ENCODE results near the gene CPEB4. TPM values are rescaled to one million over a fixed set of nuclear protein-coding genes. Genes with fewer than 3 reads are reported as not detected.

Gene CPEB4
- total RNA-seq, 1 experiment from 2014 or later: 15.4 TPM

DNA sequence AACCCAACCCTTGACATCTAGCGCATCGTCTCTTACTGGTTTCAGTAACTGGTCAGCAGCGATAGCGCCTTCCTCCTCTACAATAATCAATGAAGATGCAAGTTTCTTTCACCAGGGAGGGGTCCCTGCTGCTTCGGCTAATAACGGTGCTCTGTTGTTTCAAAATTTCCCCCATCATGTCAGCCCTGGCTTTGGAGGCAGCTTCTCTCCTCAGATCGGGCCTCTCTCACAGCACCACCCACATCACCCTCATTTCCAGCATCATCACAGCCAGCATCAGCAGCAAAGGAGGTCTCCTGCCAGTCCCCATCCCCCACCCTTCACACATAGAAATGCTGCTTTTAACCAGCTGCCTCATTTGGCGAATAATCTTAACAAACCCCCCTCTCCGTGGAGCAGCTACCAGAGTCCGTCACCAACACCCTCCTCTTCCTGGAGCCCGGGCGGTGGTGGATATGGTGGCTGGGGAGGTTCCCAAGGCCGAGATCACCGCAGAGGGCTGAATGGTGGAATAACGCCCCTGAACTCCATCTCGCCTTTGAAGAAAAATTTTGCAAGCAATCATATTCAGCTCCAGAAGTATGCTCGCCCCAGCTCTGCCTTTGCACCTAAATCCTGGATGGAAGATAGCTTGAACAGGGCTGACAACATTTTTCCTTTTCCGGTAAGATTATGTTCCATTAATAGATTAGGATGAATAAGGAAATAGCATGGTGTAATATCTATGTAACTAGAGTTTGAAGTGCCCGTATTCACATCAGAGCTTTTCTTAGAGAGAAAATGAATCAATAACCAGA is 2.2 kb downstream of the CPEB4 start:
- BruUV-seq (replicated peaks): no TSS peak
- H3K36me3 ChIP-seq (ENCODE audit: low read depth): no peaks in the 10 kb centered on the region
- no peaks in the 10 kb centered on the region for H4K20me1 ChIP-seq (ENCODE audit: insufficient read depth)
- POLR2A ChIA-PET (ENCODE audit: unreplicated experiment): interaction anchor here (0.6 kb wide), 1 partner anchor 230 kb away, joined by 16 read pairs; no protein-coding TSS in a partner anchor
- DNase-seq: no peak
- no peak overlapping the region for H3K27ac ChIP-seq
- CTCF ChIA-PET: interaction anchor here (0.9 to 1.0 kb wide), 2 partner anchors 22 to 35 kb away, joined by 3 read pairs; no protein-coding TSS in a partner anchor
- peaks cover 49% of the 10 kb centered on the region for H3K79me2 ChIP-seq (ENCODE audit: low read depth)
- H3F3A ChIP-seq (ENCODE audit: insufficient read depth, low read depth): peaks cover 17% of the 10 kb centered on the region; the same call in 1 of the 2 replicates
- no peaks in the 10 kb centered on the region for H3K9me2 ChIP-seq (ENCODE audit: insufficient read depth)
- H3K4me3 ChIP-seq: peak overlapping the region; percentile 40; the same call in 1 of the 2 replicates
- no peak overlapping the region for H2AFZ ChIP-seq
- H3K4me2 ChIP-seq: peak overlapping the region; percentile 89
- intact Hi-C loops (cut with micrococcal nuclease; ENCODE audit: unreplicated experiment): no loop called here
- H3K4me1 ChIP-seq (replicated peaks; ENCODE audit: insufficient read depth): peaks cover 69% of the 10 kb centered on the region
- no peaks in the 10 kb centered on the region for H3K27me3 ChIP-seq (ENCODE audit: insufficient read depth, low read depth)
- TF ChIP-seq, protein P1, sequence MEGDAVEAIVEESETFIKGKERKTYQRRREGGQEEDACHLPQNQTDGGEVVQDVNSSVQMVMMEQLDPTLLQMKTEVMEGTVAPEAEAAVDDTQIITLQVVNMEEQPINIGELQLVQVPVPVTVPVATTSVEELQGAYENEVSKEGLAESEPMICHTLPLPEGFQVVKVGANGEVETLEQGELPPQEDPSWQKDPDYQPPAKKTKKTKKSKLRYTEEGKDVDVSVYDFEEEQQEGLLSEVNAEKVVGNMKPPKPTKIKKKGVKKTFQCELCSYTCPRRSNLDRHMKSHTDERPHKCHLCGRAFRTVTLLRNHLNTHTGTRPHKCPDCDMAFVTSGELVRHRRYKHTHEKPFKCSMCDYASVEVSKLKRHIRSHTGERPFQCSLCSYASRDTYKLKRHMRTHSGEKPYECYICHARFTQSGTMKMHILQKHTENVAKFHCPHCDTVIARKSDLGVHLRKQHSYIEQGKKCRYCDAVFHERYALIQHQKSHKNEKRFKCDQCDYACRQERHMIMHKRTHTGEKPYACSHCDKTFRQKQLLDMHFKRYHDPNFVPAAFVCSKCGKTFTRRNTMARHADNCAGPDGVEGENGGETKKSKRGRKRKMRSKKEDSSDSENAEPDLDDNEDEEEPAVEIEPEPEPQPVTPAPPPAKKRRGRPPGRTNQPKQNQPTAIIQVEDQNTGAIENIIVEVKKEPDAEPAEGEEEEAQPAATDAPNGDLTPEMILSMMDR (conservative IDR thresholded peaks at IDR 0.05): no peak
- no peak for TF ChIP-seq EZH2 (IDR thresholded peaks at IDR 0.05; ENCODE audit: low read depth)
- H3K9me3 ChIP-seq (ENCODE audit: insufficient read depth, low read depth): no peaks in the 10 kb centered on the region

DNA sequence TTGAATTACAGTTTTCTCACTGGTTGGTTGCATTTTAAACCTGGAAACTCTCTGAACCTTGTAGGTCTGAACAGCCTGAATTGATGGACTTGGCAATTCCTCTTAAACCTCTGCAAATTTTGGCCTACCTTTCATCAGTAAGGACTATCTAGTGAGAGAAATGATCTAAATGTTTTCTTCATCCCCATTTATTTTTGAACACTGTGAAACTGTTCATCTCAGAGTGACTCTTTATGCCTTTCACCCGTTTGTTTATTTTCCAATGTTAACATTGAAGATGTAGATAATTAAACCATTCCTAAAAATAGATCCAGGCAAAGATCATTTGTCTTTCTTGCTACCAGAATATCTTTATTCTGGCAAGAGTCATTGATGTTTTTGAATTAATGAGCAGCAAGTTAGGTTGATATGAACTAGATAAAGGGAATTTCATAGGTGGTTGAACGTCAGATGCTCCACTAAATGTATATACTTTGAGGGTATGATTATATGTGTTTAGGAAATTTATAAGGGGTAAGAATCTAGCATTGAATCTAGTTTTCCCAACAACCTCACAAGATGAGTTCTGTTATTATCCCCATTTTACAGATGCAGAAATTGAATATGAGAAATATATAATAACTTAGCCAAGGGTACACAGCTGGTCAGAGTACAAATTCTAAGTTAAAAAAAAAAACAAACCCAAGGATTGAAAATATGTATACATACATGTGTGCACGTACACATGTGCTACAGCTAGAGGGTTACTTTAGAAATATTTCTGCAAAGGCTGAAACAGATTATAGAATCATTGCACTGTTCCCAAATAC is 3.4 kb downstream of the CPEB4 start:
- CTCF ChIA-PET: no interaction called here

DNA sequence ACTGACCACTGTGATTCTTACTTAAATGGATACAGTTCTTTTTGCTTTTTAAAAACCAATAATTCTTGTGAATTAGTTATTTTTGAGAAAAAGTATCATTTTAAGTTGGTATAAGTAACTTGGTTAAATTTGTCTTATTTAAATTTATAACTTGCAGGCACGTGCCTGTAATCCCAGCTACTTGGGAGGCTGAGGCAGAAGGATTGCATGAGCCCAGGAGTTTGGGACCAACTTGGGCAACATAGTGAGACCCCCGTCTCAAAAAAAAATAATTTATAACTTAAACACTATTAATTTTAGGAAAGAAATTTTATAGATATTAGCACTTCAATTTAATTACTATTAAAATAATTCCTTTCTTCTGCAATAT is 5.0 kb downstream of the CPEB4 start:
- no peak overlapping the region for H3K27ac ChIP-seq
- no peaks in the 10 kb centered on the region for H3K9me2 ChIP-seq (ENCODE audit: insufficient read depth)
- no peaks in the 10 kb centered on the region for H3K36me3 ChIP-seq (ENCODE audit: low read depth)
- intact Hi-C loops (cut with micrococcal nuclease; ENCODE audit: unreplicated experiment): no loop called here
- peaks cover 67% of the 10 kb centered on the region for H3K4me1 ChIP-seq (replicated peaks; ENCODE audit: insufficient read depth)
- BruUV-seq (replicated peaks): no TSS peak
- no peak for TF ChIP-seq EZH2 (IDR thresholded peaks at IDR 0.05; ENCODE audit: low read depth)
- TF ChIP-seq, protein P1 (conservative IDR thresholded peaks at IDR 0.05): no peak
- peak overlapping the region; percentile 40; the same call in 1 of the 2 replicates for H3K4me3 ChIP-seq
- peaks cover 13% of the 10 kb centered on the region; the same call in 1 of the 2 replicates for H3F3A ChIP-seq (ENCODE audit: insufficient read depth, low read depth)
- H2AFZ ChIP-seq: no peak overlapping the region
- DNase-seq: no peak
- no peaks in the 10 kb centered on the region for H3K27me3 ChIP-seq (ENCODE audit: insufficient read depth, low read depth)
- ChIA-PET POLR2A (ENCODE audit: unreplicated experiment) (interaction anchor here (0.6 kb wide), 1 partner anchor 169 kb away, joined by 6 read pairs; no protein-coding TSS in a partner anchor), CTCF (interaction anchor here (0.7 kb wide), 1 partner anchor 71 kb away, joined by 3 read pairs; no protein-coding TSS in a partner anchor)
- H3K4me2 ChIP-seq: peak overlapping the region; percentile 89
- peaks cover 57% of the 10 kb centered on the region for H3K79me2 ChIP-seq (ENCODE audit: low read depth)
- no peaks in the 10 kb centered on the region for H4K20me1 ChIP-seq (ENCODE audit: insufficient read depth)
- no peaks in the 10 kb centered on the region for H3K9me3 ChIP-seq (ENCODE audit: insufficient read depth, low read depth)

More for the DNA sequence above, 3.4 kb downstream of the CPEB4 start:
- no peak overlapping the region for H3K27ac ChIP-seq
- H3K4me1 ChIP-seq (replicated peaks; ENCODE audit: insufficient read depth): peaks cover 73% of the 10 kb centered on the region
- BruUV-seq (replicated peaks): no TSS peak
- peak overlapping the region; percentile 40 for H3K4me3 ChIP-seq
- H3K36me3 ChIP-seq (ENCODE audit: low read depth): no peaks in the 10 kb centered on the region
- H3K27me3 ChIP-seq (ENCODE audit: insufficient read depth, low read depth): no peaks in the 10 kb centered on the region
- POLR2A ChIA-PET (ENCODE audit: unreplicated experiment): interaction anchor here (0.7 kb wide), 1 partner anchor 82 kb away, joined by 3 read pairs; no protein-coding TSS in a partner anchor
- no peak for DNase-seq
- peak overlapping the region; percentile 89 for H3K4me2 ChIP-seq
- H3K9me3 ChIP-seq (ENCODE audit: insufficient read depth, low read depth): no peaks in the 10 kb centered on the region
- TF ChIP-seq EZH2 (IDR thresholded peaks at IDR 0.05; ENCODE audit: low read depth): no peak
- TF ChIP-seq, protein P1 (conservative IDR thresholded peaks at IDR 0.05): no peak
- H4K20me1 ChIP-seq (ENCODE audit: insufficient read depth): no peaks in the 10 kb centered on the region
- intact Hi-C loops (cut with micrococcal nuclease; ENCODE audit: unreplicated experiment): no loop called here
- no peaks in the 10 kb centered on the region for H3K9me2 ChIP-seq (ENCODE audit: insufficient read depth)
- H3F3A ChIP-seq (ENCODE audit: insufficient read depth, low read depth): peaks cover 13% of the 10 kb centered on the region; the same call in 1 of the 2 replicates
- peaks cover 49% of the 10 kb centered on the region for H3K79me2 ChIP-seq (ENCODE audit: low read depth)
- no peak overlapping the region for H2AFZ ChIP-seq

All from PC-9 (cell line).